ENCODE results near the gene SCMH1.

DNA sequence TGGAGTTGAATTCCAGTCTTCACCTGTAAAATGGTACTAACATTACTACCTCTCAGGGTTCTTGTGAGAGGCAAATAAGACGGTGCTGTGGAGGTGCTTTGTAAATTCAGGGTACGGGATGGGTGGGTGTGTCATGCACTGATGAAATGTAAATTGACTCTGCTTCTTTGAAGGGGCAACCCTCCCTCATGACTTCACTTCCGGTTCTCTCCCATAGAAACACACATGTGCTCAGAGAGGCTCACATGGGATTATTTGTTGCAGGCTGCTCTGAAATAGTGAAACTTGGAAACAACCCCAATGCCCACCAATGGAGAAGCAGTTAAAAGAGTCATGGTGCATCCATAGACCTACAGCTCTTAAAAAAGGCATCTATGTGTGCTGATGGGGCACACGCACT is 44.9 kb upstream of the SCMH1 start:
- TF ChIP-seq, protein P1, sequence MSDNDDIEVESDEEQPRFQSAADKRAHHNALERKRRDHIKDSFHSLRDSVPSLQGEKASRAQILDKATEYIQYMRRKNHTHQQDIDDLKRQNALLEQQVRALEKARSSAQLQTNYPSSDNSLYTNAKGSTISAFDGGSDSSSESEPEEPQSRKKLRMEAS (IDR thresholded peaks at IDR 0.05), result no peak
- no peak for TF ChIP-seq TEAD4 (IDR thresholded peaks at IDR 0.05)
